GM23248 (cell line): ENCODE measurements around the gene ARHGDIG.

ENCODE experiments used
- EZH2 ChIP-seq: fragments of 200-600 bp; sonication (generic); IDR thresholded peaks from 2 replicates; pipeline ENCODE4 v1.6.1; 2018; ENCODE audit warnings: antibody characterized with exemption, mild to moderate bottlenecking; ENCODE audit not compliant: insufficient read depth, poor library complexity, severe bottlenecking
- EZH2phosphoT487 ChIP-seq: fragments of 200-600 bp; sonication (generic); IDR thresholded peaks from 2 replicates; pipeline ENCODE4 v1.6.1; 2018; ENCODE audit warnings: antibody characterized with exemption, moderate library complexity, mild to moderate bottlenecking, low read depth; ENCODE audit not compliant: insufficient read depth

DNA sequence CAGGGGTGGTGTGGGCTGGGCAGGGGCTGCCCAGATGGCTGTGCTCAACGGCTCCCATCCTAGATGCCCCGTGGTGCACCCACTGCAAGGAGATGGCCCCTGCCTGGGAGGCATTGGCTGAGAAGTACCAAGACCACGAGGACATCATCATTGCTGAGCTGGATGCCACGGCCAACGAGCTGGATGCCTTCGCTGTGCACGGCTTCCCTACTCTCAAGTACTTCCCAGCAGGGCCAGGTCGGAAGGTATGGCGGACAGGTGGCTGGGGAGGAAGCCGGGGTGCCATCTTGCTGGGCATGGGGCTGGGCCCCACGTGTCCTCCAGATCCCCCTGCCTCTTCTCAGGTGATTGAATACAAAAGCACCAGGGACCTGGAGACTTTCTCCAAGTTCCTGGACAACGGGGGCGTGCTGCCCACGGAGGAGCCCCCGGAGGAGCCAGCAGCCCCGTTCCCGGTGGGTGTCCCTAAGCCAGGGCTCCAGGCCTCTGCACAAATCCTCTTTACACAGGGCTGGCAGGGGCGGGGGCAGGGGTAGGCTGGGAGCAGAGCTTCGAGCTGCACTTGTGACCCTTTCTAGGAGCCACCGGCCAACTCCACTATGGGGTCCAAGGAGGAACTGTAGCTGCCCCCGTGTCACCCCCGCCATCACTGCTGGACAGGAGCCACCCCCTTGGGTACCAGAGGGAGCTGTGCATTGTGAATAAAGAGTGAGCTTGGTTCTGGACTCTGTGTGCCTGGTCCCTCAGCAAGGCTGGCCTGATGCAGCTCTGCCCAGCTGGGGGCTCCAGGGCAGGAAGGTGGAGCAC lies 6.3 kb downstream of the ARHGDIG start:
- no peak for TF ChIP-seq EZH2
- TF ChIP-seq EZH2phosphoT487: no peak
